Cardiac fibroblast (primary cell): ENCODE data around the gene PAPOLG.

ENCODE experiments used
- DNase-seq, 2 donors: peaks; one replicate each; pipeline versions ENCODE4 v3.0.0 to v3.0.0-alpha.2; 2010; ENCODE audit warnings: low read depth in 2 of 2
- H3K4me3 ChIP-seq, 2 donors: replicated peaks in 1 of 2; 1 replicate in 1 of 2; 2 replicates in 1 of 2; pipeline ENCODE4 v1.5.1; 2011; ENCODE audit warnings: low read depth in 2 of 2, low read length in 2 of 2, mild to moderate bottlenecking in 2 of 2, moderate library complexity in 1 of 2
- CTCF ChIP-seq: IDR thresholded peaks from one replicate; pipeline ENCODE4 v1.5.1; 2011; ENCODE audit warnings: low read depth, mild to moderate bottlenecking, low read length, inconsistent platforms

PAPOLG gene

GRCh38 chr2:60742419-60742818 lies 13.6 kb upstream of the PAPOLG start:
- DNase-seq, result no peak
- no peak overlapping the region for H3K4me3 ChIP-seq
- no peak for TF ChIP-seq CTCF

GRCh38 chr2:60745330-60745729 lies 10.7 kb upstream of the PAPOLG start:
- no peak overlapping the region for H3K4me3 ChIP-seq
- DNase-seq, result no peak
- no peak for TF ChIP-seq CTCF

GRCh38 chr2:60745761-60746160 lies 10.3 kb upstream of the PAPOLG start:
- H3K4me3 ChIP-seq, result no peak overlapping the region
- TF ChIP-seq CTCF, result no peak
- no peak for DNase-seq

GRCh38 chr2:60746318-60746717 lies 9.8 kb upstream of the PAPOLG start:
- TF ChIP-seq CTCF, result no peak
- DNase-seq, result no peak
- H3K4me3 ChIP-seq, result no peak overlapping the region

- no peak for TF ChIP-seq CTCF
- no peak for DNase-seq
Observed at GRCh38 chr2:60759654-60760053, 3.6 kb downstream of the PAPOLG start.

GRCh38 chr2:60764736-60765534 lies 8.9 kb downstream of the PAPOLG start:
- peak in 1 of 2 donors; percentile 41 for DNase-seq
- no peak for TF ChIP-seq CTCF
- H3K4me3 ChIP-seq, result no peak overlapping the region

More at GRCh38 chr2:60759654-60760053, 3.6 kb downstream of the PAPOLG start:
- H3K4me3 ChIP-seq, result no peak overlapping the region

- TF ChIP-seq CTCF, result no peak
- H3K4me3 ChIP-seq, result no peak overlapping the region
- no peak for DNase-seq
Observed at GRCh38 chr2:60766283-60766682, 10.2 kb downstream of the PAPOLG start.
